T-helper 1 cell treated with Interleukin-12 subunit alpha and Interleukin-12 subunit beta and Interleukin-4 antibody, amounts not matched to agents 30 ng/mL and 1 ng/mL, for 36 hours (primary cell): ENCODE measurements around the gene TMEM134. TPM values are rescaled to one million over a fixed set of nuclear protein-coding genes. Genes with fewer than 3 reads are reported as not detected.

ENCODE experiments used
- intact Hi-C: fragments of 100-400 bp; cut with micrococcal nuclease; formaldehyde crosslinking; loops from one replicate; pipeline ENCODE4 v1.15.1; 2024
- total RNA-seq: library from RNA; stranded (reverse); gene quantifications from 2 replicates; pipeline ENCODE4 v1.2.3, GENCODE V29; 2022

The TMEM134 gene
- total RNA-seq, 1 donor from 2014 or later, result 43.9 TPM

DNA sequence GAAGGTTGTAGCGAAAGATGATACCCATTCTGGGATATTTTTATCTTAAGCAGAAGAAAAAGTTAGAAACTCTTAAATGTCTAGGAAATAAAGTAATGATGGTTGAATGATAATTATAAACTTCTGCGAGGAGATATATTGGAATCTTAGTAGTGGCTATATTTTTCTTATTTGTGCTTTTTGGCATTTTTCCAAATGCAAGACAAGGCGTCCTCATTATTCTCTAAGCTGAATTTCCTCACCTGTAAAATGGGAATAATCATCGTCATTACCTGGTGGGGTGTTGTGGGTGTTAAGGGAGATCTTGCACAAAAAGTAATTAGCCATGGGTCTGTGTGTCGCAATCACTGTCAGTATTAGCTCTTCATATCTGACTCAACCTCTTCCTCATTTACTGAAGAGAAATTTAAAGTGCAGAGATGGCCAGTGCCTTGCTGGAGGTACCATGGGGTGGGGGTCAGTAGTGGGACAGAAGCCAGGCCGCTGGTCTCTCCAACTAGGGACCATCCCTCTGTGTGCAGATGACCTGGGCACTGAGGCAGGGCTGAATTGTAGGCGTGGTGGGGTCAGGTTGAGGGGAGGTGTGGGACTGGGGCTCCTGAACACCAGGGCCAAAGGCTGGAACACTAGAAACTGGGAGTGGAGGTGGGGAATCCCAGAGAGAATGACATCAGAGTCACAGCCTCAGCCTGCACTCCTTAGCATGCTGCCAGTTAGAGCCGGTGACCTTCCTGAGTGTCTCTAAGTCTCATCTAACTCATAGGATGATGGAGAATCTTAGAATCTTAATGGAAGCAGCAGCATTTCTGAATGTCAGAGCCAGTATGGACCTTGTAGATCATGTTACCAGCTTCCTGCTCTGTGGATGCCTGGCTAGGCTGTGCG is 32.0 kb upstream of the TMEM134 start:
- intact Hi-C loops, result no loop called here

DNA sequence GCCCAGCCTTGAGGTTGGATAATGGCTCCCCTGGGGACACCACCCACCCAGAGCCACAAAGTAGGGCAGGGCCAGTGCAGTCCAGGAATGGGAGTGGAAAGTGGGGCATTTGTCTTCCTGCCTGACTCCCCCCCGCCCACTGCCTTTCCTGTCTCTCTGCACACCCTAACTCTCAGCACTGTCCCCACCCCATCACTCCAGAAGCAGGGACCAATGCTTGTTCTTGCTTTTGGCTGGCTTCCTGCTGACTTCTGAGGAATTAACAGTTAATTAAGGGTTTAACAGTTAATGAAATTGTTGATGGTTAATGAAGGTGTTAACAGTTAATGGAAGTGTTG is 31.4 kb upstream of the TMEM134 start:
- intact Hi-C loops, result no loop called here

DNA sequence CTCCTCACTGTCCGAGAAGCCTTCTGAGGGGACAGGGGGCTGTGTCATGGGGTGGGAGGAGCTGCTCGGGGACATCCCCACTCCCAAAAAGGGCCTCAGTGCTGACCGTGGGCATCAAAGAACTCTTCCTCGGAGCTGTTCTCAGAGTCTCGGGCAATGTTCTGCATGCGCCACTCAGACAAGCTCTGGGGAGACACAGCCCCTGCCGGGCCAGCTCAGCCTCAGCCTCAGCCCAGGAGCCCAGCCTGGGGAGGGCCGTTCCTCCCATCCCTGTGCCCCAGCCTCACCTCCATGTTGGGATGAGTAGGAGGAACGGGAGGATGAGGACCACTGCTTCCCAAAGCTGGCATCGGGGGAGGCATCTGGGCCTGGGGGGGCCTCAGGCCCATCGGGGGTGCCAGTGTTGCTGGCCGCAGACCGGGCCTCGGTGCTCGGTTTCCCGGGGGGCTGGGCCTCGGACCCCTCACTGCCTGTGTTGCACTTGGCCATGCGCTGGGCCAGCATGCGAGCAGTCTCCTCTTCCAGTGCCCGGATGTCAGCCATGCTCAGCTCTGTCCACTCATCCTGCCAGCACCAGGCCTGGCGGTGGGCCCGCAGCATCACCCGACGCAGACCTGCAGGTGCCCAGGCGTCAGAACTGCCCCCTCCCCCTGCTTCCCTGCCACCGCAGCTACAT is 30.9 kb upstream of the TMEM134 start:
- intact Hi-C loops, result no loop called here

DNA sequence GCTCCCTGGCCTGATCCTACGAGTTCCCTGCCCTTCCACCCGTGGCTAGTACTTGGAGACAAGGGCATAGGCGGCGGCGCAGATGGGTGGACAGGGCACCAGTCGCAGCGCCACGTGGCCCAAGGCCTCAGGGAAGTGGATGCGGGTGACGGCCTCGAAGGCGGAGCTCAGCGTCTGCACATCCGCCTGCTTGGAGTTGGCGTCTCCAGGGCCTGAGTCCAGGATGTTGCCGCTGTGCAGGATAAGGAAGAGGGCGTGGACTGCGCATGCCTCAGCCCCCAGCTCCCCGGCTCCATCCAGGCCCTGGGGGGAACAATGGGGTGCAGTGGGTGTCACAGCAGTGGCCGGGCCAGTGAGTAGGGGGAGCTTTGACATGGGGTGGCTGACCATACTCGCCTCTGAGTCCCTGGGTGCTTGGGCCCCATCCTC is 29.5 kb upstream of the TMEM134 start:
- intact Hi-C loops, result no loop called here

DNA sequence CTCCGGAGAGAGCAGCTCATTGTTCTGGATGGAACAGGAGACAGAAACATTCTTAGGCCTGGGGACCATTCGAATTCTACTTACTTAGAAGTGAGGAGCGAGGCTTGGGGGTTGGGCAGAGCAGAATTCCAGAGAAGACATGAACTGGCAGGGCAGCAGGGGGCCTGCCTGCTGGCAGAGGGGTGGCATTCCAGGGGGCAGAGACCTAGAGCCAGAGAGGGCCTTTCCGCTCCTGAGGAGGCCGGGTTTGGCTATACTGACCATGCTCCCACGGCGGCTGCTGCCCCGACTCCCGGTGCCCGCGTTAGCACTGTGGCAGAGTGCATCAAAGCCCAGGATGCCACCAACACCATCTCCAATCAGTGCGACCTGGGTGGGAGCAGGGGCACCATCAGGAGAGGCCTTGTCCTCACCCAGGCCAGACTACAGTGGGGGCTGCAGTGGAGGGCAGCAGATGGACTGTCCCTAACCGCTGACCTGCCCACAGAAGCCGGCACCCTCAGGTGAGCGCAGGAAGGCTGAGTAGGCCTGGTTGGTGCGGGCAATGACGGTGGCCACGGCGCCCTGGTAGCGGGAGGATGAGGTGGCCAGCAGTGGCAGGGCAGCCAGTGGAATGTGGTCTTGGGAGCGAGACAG is 28.7 kb upstream of the TMEM134 start:
- intact Hi-C loops, result no loop called here

DNA sequence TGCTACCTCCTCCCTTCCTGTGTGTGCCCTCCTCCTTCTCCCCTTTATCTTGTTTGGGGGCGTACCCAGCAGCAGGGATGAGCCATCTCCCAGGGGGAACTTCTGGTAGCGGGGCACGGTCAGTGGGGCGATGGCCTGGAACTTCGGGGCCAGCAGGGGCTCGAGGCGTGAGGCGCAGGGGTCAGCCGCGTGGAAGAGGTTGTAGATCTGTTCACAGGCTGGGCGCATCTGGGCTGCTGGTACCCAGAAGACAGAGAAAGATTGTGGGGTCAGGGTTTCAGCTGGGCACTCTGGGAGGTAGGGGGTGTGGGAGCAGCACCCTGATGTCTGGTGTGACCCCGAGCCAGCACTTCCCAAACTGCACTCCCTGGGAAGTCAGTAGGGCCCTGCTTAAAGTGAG is 27.1 kb upstream of the TMEM134 start:
- intact Hi-C loops, result no loop called here

DNA sequence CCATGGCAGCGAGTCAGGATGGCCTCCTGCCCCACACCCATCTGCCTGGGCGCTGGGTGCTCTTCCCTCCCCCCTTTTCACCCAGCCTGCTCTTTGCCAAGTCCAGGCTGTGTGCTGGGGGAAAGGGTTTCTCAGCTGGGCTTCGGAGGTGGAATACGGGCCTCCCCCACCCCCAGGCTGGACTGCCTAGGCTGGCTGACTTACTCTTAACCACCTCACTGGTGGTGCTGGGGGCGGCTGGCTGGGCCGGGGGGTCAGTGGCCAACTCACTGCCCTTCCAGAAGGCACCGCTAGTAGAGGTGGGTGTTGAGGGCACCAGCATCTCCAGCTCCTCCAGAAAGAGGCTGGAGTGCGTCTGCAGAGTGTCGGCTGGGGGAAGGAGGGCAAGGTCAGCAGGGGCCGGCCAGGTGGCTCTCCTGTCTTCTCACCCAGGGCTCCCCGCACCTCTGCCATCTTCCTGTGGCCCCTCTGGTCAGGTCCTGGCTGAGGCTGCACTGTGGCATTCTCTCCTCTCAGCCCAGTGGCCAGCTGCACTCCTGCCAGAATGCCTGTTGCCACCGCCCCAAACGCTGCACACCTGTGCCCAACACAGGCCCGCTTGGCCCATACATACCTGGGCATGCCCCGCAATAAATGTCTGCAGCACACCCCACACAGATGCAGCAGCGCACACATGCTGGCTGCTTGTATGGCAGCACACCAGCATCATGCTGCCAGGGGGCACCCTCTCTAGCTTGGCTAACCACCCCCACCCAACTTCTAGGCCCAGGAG is 26.4 kb upstream of the TMEM134 start:
- intact Hi-C loops, result no loop called here

DNA sequence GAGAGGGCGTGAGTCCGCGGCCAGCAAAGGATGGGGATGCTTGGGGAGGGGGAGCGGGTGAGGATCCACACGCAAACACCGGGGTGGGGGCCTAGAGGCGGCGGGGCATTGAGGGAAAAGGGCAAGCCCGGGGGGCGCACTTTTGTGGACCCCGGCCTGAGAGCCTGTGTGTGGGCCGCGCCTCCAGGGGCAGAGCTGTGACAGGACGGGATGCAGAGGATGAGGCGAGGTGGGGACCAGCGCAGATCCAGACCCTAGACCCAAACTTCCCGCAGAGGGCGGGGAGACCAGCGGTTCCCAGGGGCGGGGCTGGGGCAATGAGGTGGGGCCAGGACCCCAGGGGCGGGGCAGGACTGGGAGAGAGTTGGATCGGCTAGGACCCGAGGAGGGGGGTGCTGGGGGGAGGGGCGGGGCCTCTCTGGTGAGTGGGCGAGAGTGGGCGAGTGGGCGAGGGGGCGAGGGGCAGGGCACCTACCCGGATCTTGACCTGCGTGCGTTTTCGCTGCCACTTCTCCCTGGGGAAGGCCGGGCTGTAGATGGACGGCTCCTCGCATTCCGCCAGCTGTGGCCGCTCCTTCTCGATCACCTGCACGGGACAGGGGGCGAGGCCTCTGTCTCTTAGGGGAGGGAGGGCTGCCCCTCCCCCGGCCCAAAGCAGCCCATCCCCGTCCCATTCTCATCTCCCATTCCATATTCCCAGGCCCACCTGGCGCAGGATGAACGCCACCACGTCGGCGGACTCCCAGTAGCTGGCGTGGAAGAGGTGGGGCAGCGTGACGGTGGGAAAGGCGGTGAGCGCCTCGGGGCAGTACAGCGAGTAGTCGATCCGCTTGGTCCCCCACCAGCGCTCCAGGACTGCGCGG is 25.6 kb upstream of the TMEM134 start:
- intact Hi-C loops, result no loop called here

DNA sequence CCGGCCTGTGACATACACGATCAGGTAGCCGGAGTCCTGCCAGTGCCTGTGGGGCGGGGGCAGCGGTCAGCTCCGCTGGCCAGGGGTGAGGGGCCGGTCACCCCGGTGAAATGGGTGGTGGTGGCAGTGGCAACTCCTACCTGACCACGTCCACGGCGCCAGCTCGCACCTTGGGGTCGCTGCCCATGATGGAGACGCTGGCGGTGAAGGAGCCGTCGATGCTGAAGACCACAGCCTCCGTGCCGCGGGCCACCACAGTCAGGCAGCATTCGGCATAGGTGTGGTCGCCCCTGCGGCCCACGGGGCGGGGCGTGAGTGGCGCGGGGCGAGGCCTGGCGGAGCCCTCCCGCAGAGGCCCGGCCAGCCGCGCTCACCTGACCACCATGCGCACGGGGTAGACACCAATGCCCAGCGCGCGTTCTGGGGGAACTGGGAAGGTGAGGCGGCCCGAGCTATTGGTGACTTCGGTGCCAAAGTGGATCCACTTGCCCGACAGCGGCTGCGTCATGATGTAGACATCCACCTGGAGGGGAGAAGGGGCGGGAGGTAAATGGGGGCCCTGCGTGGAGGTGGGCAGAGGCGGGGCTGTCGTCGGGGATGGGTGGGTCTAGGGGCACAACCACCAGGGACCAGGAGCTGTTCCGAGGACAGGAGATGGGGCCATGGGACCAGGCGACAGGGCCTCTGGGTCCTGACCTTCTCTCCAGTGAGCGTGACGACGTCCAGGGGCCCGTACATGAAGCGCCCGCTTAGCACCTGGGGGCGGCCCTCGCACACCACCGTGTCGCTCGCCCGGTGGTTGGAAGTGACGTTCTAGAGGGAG is 24.7 kb upstream of the TMEM134 start:
- intact Hi-C loops, result no loop called here

DNA sequence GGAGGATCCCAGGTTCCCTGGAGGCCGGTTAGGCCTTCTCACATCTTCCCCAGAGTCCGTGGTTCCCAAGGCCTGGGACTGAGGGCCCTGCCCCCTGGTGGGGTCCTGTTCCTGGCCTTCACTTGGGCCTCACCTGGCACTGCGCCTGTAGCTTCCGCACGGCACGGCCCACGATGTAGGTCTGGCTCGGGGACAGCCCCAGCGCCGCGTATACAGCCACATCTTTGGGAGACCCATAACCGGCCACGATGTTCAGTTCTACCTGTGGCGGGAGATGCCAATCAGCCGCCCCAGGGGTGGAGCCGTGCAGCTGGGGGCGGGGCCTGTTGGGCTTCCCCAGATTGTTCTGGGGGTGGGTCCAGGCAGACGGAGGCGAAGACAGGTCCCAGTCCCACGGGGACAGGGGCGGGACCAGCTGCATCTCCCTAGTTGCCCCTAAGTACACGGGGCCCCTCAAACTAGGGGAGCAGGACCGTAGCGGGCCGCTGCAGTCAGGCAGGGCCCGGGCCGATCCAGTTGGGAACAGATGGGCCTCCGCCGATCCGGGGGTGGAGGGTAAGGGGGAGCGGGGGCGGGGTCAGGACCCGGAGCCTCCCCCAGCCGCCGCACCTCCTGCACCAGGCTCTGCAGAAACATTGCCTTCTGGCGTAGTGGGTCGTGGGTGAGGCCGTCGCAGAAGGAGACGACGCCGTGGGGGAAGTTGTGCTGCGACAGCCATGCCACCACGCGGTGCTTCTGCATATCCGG is 23.9 kb upstream of the TMEM134 start:
- intact Hi-C loops, result no loop called here

DNA sequence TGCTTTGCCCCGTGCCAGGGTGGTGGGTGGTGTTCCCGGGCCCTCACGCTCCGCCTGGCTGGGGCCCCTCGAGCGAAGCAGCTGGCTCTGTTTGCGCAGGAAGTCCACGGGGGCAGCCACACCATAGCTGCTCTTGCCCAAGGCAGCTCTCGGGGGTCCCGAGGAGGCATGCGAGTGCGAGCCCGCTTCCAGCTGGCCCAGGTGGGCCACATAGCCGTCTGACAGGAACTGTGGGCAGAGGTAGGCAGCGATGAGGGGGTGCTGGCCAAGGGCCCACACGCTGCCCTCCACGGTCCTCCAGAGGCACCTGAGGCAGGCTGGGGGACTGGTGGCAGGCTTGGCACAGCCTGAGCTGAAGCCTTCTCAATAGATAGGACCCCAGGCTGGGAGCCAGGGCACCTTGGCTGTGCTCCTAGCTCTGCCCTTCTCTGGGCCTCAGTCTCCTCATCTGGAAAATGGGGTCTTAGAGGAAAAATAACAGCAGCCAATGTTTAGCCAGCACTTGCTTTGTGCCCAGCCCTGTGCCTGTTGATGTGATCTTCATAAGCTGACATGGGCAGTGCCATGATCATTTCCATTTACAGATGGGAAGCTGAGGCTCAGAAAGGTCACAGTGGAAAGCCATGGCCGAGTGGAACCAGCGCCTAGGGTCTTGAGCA is 23.1 kb upstream of the TMEM134 start:
- intact Hi-C loops, result no loop called here

DNA sequence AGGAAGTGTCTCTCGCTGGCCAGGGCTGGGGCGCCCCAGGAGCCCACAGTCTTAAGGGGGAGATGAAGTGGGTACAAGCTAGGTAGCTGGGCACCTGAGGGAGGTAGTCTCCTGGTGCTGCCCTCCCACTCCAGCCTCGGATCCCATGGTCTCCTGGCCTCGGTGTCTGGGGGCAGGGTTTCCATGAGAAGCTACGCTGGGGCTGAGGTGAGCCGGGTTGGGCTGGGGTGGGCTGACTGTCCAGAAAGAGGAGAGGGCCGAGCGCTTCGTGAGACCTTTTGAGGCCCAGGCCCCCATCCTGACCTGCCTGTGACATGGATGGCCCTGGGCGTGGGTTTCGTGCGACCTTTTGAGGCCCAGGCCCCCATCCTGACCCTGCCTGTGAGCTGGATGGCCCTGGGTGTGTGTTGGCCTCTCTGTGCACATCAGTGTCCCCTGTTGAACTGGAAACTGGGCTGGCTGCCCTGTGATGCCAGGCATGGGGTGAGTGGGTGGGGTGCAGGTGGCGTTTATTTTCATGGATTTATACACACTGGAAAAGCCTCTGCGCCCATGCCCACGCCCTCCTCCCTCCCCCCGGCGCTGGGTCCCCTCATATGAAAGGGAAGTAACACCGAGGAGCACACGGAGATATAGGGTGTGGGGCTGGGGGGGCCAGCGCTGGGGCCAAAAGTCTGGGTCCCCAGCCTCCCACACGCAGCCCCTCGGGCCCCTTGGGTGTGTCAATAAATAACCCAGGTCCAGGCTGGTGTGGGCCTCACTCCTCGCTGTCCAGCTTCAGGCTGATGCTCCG is 22.4 kb upstream of the TMEM134 start:
- intact Hi-C loops, result no loop called here

DNA sequence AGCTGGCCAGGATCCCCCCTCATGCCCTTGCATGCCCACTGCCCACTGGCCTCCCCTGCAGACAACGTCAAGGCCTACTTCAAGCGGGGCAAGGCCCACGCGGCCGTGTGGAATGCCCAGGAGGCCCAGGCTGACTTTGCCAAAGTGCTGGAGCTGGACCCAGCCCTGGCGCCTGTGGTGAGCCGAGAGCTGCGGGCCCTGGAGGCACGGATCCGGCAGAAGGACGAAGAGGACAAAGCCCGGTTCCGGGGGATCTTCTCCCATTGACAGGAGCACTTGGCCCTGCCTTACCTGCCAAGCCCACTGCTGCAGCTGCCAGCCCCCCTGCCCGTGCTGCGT is 21.6 kb upstream of the TMEM134 start:
- intact Hi-C loops, result no loop called here

DNA sequence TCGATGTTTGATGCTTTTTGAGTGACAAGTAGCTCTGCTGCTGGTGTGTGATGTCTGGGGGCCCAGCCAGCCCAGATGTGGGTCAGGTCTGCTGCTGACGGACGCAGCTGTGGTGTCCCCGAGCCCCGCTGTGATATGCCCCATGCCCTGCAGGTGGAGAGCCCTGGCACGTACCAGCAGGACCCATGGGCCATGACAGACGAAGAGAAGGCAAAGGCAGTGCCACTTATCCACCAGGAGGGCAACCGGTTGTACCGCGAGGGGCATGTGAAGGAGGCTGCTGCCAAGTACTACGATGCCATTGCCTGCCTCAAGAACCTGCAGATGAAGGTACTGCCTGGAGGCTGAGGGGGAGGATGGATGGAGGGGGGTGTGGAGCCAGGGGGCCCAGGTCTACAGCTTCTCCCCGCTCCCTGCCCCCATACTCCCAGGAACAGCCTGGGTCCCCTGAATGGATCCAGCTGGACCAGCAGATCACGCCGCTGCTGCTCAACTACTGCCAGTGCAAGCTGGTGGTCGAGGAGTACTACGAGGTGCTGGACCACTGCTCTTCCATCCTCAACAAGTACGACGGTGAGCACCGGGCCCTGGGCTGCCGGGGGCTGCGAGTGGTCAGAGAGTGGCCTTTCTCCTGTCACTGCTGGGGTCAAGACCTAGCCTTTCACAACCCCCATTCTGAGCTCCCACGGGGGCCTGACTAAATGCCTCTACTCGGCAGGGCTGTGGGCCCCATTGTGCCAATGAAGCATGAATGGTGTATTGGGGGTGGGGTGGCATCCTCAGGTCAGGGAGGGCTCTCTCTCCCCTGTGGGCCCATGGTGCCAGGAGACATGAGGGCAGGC is 21.1 kb upstream of the TMEM134 start:
- intact Hi-C loops, result loop anchor here (10.0 kb wide), 1 partner anchor 1875 kb away; the partner anchor contains the start of genes MAP3K11 and PCNX3

DNA sequence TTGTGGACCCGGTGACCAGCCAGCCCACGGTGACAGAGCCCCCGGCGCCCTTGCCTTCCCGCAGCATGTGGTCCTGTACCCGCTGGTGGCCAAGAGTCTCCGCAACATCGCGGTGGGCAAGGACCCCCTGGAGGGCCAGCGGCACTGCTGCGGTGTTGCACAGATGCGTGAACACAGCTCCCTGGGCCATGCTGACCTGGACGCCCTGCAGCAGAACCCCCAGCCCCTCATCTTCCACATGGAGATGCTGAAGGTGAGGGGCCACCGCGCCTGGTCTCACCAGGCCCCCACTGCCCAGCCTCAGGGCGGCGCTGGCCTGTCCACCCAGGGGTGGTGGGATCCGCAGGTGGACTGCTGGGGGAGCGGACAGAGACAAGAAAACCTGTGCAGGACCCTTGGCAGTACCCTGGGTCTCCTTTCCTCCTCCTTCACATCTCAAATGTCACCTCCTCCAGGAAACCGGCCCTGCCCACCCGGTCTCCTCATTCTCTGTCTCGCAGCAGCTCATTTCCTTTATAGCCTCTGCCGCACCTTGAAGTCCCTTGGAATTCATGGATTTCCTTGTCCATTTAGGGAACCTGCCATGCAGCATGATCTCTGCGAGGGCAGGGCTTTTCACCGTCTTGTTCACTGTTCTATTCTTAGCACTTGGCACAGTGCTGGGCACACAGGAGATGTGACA is 20.3 kb upstream of the TMEM134 start:
- intact Hi-C loops, result loop anchor here (10.0 kb wide), 1 partner anchor 1875 kb away; the partner anchor contains the start of genes MAP3K11 and PCNX3
